ENCODE measurements around the gene HOXD13.

DNA sequence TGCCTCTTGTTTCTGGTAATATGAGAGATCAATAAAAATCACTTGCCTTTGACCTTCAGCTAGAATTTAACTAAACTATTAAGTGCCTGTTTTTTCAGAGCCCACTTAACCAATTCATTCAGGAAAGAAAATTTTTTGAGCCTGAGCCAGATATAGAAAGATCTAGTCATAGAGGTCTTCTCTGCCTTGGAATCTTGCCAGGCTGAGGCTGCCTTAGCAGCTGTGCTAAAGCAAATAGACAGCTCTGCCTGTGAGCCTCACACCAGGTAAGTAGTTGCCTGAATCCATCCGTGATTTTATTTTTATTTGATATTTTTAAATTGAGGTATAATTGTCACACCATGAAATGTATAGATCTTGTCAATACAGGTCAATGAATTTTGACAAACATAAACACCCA is 36.1 kb upstream of the HOXD13 start:
- TF ChIP-seq CTCF (IDR thresholded peaks at IDR 0.05) (no peak), RFX5 (IDR thresholded peaks at IDR 0.05) (no peak), HDAC2 (IDR thresholded peaks at IDR 0.05) (no peak), EP300 (IDR thresholded peaks at IDR 0.05) (no peak), SMC3 (IDR thresholded peaks at IDR 0.05) (no peak), NR3C1 (IDR thresholded peaks at IDR 0.05) (no peak)

Measured in A549 (cell line).